ENCODE data around the gene PLA2G4F.

Gene PLA2G4F

DNA sequence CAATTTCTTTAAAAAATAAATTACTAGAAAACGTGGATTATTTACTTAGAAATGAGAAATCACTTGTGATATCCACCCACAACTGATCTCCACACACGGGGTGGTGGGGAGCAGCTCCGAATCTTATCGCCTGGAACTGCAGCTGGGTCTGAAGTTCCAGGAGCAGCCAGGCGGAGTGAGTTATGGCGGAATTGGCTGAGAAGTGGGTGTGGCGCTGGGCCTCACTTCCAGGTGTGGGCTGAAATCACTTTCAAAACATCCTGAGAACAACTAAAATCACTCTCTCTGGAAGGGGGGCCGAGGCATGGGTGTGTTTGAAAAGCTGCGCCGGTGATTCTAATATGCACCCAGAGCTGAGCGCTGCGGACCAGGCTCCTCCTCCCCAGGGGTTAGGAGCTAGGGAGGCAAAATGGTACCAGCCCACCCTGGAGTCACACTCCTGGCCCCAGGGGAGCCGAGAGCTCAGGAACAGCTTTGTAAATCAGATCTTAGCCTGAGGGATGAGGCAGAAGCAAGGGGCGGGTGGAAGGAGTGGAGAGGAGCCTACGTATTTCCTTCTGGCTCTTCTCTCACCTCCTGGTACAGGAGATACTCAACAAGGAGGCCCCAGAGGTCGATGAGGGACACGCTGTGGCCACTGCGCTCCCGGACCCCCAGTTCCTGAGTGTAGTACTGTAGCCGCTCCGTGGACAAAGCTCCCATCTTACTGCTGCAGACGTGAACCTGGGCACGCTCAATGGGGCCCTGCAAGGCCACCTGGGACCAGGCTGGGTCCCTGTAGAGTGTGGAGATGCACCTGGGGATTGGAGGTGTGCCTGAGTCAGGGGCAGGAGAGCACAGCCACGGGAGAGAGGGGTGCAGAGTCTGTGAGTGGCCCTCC, 9.6 kb downstream of the PLA2G4F start:
- DNase-seq (ENCODE audit: low read depth in 3 of 3), result no peak

DNA sequence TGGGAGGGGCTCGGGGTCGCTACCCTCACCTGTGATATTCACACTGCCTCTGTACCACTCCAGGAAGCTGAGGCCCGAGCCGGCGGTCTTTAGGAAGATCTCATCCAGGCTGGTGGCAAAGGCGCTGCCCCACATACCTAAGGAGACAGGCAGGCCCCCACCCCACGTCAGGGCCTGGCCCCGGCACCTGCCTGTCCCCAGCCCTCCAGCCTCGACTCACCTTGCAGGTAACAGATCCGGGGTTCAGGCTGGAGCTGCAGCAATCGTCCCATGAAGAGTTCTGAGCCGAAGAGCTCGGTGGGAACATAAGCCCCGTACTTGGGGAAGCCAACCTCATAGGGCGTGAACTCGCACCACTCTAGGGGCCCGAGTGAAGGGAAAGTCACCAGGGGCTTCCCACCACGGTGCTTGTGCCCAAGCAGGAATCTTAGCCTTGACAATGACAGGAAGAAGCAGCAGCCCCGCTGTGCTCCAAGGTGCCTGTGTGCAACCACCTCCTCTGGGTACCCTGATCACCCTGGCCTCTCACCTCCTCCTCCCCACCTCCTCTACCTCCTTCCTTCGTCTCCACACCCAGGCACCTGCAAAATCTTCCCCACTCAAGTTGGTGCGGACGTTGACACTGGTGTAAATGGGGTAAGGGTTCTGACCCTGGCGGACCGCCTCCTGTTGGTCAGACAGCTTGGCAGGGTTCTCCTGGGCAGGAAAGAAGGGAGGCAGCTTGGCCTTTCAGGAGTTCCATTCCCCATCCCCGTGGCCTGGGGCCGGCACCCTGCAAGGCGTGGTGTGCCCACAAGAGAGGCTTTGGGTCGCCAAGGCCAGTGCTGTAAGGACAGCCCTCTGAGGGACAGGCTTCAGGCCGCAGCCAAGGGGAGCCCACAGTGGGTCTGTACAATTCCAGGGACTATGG, 10.6 kb downstream of the PLA2G4F start:
- DNase-seq (ENCODE audit: low read depth in 3 of 3), result no peak

DNA sequence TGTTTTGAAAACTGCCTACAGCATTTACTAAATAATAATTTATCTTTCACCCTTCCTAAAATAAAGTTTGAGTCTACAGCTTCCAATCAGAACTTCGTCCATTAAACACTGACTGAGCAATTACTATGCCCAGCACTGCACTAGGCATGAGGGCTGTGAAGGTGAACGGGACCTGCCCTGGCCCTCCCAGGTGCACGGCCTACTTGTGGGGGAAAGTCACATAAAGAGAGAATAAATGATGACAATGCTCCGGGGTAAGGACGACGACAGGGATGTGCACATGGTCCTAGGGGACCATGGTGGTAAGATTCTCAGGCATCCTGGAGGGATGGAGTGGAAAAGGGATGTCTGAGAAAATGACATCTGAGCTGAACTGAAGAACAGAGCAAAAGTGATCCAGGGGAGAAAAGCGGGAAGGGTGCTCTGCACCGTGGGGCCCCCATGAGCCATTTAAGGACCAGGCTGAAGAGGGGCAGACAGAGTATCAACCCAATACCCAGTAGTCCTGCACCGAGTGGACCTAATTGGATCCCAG, 11.5 kb downstream of the PLA2G4F start:
- no peak for DNase-seq (ENCODE audit: low read depth in 3 of 3)

DNA sequence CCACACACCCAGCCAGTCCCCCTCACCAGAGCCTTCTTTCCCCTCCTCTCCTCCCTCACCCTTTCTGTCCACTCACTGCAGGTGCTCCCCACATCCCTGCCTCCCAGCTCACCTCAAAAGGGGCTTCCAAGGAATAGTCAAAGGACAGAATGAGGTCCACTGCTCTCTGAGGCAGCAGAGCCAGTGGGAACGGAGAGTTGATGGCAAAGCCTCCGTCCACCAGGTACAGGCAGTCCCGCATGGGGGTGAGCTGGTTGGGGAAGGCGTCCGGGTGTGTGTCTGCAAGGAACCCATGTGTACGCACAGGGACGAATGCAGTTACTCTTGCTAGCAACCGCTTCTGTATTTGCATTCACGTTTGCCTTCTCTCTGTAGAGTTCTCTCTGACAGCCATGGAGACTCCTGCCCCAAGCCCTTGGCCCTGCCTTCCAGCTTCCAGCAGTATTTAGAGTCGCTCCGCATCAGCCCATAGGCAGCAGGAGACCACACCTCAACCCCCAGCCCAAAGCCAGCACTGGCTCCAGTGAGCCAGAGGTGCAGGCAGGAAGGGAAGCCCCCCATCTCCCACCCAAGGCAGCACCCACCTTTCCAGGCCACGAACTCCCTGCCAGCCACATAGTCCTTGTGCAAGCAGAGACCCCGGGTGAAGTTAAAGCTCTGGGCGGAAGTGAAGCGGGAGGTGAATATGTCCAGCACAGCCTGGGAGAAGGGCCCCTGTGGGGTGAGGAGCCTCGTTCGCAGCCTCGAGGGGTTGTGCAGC, 12.4 kb downstream of the PLA2G4F start:
- DNase-seq (ENCODE audit: low read depth in 3 of 3), result no peak

DNA sequence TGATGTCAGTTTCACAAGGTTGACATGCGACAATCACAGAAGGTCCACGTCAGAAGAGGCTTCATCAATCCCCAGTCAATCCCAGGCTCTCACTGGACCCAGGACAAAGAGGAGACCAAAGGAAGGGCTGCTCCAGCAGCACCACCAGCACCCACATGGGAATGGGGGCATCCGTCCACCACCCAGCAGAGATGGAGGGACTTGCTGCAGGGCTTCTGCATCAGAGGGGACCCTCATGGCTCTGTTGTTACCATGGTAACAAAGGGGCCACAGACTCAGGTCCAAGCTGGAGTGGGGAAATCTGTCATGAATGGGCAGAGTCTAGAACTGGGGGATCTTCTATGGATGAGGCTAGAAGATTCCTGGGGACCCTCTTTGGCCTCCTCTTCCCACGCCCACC, 13.1 kb downstream of the PLA2G4F start:
- no peak for DNase-seq (ENCODE audit: low read depth in 3 of 3)

DNA sequence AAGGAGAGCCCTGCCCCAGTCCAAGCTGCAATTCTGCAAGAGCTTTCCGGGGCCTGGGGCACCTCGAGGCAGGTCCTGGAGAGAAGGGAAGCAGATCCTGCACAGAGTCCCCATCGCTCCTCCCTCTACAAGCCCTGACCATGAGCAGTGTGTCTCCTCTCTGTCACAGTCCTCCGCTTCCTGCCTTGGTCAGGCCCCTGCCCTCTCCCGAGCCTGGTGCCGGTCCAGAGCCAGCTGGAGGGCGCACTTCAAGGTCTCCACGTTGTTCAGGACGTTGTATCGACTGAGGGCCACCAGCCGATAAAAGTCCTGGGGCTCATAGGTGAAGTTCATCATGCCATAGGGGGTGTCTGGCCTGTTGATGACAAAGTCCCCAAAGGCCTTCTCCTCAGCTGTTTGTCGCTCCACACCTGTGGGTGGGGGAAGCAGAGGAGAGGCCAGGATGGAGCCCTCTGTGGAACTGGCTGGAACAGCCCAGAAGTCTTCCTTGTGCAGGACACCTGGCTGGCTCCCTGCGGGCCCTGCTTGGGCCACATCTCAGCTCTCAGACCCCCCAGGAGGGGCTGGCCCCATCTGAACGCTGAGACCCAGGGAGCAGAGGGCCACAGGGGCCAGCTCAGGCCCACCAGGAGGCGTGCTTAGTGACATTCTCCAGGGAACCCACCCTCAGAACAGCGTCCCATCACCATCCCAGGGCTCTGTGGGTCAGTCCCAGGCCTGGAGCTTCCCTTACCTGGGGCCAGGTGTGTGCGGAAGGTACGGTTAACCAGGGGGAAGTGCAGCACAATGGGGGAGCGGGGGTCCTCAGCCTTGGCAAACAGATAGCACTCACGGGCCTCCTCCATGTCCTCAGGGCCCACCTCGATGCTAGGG, 14.4 kb downstream of the PLA2G4F start:
- no peak for DNase-seq (ENCODE audit: low read depth in 3 of 3)

DNA sequence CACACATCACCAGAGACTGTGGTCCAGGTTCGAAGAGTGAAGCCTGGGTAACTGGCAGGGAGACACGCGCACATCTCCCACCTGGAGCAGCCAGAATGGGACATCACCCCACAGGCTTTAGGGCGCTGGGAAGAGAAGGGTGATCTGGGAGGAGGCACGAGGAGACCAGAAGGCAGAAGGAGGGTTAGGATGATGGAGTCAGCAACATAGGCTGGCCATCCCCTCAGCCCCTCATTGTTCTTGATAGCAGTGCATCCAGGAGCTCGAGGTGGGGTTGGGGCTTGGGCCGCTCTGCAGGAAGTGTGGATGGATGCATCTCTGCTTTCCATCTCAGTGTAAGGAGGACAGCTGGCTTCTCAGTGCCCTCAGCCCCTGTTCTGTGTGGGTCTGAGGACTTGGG, 15.2 kb downstream of the PLA2G4F start:
- no peak for DNase-seq (ENCODE audit: low read depth in 3 of 3)

DNA sequence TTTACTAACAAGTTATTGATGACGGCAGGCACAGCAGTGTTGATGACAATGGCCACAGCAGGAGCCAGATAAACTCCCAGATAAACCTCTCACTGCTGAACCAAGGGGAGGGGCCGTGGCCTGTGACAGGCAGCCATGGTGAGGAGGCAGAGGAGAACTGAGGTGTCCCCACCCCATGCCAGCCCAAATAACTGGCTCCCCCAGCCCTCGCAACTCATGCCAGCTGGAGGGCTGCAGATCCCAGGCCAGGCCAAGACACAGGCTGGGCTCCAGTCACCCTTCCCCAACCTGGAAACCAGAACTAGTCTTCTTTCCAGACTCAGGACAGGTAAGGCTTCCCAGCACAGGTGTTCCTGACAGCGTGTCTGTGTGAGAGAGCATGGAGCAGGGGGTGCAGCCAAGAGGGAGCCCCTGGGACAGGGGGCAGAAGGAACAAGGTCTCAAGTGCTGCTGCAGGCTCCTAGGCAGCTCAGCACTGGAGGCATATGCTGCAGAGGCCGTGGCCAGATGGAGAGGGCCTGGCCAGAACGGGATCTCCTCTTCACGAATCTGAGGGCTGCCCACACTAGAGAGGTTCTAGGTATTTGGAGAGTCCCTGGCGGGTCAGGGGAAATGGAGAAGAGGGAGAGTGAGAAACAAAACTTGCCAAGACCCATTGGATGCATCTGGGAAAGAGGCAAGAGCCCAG, 15.9 kb downstream of the PLA2G4F start:
- DNase-seq (ENCODE audit: low read depth in 3 of 3), result no peak

DNA sequence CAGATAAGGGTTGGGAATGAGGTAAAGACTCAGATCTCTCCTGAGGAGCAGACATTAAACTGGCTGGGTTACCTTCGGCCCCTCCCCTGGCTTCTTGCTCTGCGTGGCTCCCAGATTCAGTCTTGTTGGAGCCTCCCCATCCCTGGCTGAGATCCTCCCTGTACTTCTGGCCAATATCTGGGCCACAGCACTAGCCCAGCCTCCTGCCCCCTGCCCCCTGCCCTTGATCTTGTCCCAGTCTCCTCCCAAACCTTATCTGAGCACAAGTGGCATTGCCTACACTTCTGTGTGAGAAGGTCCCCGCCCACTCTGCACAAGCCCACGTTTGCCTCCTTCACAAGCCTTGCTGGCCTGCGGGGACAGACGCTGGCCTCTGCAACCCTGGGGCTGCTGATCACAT, 16.8 kb downstream of the PLA2G4F start:
- no peak for DNase-seq (ENCODE audit: low read depth in 3 of 3)

DNA sequence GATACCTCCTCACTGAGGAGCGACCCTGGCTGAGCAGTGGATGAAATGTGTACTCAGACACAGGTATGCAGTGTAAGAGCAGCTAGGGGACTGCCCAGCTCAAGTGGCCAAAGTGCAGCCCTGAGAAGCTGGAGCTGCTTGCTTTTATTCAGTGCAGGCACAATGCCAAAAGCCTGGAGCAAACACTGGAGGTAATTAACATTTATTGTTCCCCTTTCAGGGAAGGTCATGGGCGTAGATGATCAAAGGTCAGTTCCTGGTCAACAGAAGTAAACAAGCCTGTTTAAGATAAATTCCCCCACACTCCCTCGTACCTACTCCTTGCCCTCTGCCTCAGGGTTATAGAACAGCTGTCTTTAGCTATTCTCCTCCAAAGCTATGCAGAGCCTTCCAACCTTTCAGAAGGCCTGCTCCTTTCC, 17.5 kb downstream of the PLA2G4F start:
- no peak for DNase-seq (ENCODE audit: low read depth in 3 of 3)

DNA sequence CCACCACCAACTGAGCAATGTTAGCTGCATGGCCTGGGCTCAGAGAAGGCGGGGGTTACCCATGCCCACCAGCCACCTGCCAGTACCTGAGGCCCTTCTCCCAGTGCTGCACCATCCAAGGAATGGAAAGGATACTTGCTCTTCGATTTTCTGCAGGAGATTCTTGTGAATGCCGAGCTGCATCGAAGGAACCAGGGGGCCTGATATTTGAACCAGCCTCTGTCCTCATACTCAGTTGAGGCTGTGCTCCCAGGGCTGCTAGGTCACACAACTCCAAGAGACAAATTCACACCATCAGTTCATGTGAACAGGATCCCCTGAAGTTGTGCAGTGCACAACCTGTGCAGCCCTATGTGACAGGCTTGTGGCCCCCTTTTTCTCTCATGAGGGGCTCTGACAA, 18.0 kb downstream of the PLA2G4F start:
- DNase-seq (ENCODE audit: low read depth in 3 of 3), result no peak

DNA sequence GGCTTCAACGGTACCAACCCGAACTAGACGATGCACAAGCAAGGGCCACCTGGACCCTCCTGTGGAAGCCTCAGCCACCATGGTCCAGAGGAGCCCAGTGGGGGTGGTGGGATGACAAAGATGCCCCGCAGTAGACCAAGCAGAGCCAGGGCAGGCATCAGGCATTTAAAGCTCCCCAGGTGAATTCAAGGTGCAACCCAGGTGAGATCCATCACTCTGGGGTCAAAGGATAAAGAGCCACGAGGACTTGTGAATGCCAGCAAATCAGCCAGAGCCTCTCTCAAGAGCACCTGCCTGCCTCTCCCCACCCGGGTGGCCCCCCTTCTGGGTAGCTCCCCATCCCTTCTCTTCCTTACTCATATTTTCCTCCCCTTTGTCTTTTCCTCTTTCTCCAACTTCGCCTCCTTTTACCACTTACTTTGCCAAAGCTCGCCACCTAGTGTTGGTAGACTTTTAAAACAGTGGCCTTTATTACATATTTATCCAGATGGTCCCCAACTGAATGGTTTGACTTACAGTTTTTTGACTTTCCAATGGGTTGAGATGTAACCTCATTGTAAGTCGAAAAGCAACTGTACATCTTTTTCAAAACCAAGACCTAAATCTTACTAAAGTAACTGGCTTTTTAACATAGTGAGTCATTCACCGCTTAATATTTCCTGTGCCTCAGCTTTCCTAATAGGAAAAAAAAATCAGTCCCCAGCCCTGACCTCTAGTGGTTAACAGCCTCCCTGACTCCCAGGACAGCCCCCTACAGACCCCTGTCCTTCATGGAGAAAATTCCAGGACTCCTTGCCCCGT, 18.8 kb downstream of the PLA2G4F start:
- no peak for DNase-seq (ENCODE audit: low read depth in 3 of 3)

DNA sequence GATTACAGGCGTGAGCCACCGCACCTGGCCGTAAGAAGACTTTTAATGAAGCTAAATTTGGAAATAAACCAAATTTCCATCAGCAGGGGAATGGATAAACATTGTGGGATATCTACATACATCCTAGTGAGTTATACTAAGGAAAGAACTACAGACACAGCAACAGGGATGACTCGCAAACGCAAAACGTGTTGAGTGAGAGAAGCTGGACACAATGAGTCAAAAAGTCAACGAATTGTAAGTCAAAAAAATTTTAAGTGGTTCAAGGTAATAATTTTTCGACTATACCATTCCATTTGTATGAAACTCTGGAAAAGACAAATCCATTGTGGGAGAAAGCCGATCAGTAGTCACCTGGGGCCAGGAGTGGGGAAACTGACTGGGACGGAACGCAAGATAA, 19.9 kb downstream of the PLA2G4F start:
- DNase-seq (ENCODE audit: low read depth in 3 of 3), result no peak

DNA sequence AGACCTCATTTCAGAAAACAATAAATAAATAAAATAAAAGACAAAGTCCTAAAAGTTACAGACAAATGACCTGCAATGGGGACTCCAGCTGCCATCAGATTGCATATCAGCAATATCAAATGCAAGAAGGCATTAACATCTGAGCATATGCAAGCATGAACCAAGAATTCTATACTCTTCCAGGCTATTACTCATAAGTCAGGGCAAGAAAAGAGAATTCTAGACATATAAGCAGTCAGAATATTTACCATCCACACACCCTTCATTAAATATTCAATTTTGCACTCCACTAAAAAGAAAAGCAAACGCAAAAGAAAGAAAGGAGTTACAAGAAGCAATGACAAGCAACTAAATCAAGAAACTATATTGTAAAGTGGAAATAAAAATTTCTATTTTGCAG, 21.1 kb downstream of the PLA2G4F start:
- no peak for DNase-seq (ENCODE audit: low read depth in 3 of 3)

DNA sequence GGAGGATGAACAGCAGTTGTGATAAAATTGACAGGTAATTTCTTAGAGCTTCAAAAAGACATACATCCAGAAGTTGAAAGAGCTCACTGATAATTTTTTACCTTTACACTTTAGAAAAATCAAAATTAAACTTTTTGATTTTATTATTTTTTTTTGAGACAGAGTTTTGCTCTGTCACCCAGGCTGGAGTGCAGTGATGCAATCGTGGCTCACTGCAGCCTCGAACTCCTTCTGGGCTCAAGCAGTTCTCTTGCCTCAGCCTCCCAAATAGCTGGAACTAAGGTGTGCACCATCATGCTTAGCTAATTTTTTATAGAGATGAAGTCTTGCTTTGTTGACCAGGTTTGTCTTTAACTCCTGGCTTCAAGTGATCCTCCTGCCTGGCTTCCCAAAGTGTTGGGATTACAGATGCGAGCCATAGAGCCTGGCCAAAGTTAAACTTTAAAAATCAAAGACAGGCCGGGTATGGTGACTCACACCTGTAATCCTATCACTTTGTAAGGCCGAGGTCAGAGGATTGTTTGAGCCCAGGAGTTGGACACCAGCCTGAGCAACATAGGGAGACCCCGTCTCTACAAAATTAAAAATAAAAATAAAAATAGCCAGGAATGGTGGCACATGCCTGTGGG, 21.7 kb downstream of the PLA2G4F start:
- DNase-seq (ENCODE audit: low read depth in 3 of 3), result no peak

DNA sequence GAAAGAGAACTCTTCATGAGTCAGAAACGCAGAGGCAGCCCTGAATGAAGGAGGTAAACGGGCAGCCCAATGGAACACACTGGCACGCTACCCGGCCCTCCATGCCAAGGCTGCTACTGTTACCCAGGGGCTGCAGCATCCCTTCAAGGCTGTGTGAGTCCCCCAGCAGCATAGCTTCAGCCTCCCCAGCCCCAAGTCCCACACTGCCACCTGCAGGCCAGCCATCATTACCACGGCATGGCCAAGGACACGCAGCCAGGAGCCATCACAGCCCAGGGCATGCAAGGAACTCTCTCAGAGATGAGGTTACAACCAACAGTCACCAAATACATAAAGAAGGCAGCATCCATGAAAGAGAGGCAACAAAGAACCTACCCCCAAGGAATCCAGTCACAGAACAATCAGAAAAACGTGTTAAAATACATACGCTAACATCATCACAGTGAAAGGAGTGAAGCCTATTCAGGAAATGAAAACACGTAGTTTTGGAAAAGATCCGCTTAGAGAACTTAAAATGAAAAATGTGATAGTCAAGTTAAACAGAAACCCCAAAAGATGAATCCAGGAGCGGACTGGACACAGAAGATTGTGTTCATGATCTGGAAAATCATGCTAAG, 22.4 kb downstream of the PLA2G4F start:
- DNase-seq (ENCODE audit: low read depth in 3 of 3), result peak; percentile 11 to 63 (median 15)

DNA sequence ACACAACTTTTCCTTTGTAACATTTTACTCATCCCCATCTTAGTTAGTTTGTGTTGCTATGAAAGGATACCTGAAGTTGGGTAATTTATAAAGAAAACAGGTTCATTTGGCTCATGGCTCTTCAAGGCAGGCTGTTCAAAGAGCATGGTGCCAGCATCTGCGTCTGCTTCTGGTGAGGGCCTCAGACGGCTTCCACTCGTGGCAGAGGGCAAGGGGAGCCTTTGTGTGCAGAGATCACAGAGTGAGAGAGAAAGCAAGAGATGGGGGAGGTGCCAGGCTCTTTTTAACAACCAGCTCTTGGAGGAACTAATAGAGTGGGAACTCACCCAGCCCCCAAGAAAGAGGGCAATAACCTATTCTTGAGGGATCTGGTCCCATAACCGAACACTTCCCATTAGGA, 23.1 kb downstream of the PLA2G4F start:
- no peak for DNase-seq (ENCODE audit: low read depth in 3 of 3)
